ENCODE results near the gene CTDSPL2. TPM values are rescaled to one million over a fixed set of nuclear protein-coding genes. Genes with fewer than 3 reads are reported as not detected.

Gene CTDSPL2
- 10 to 100 TPM; 61.8 to 70.0 TPM for total RNA-seq

GRCh38 chr15:44426975-44427755, at the start of gene CTDSPL2:
CTDSPL2 (plus strand) TSS chr15:44427629; CDS start chr15:44459015, 31,386 bp downstream.

GRCh38 chr15:44536962-44537734, 109.7 kb downstream of the CTDSPL2 start, which contains the start of gene EIF3J:
EIF3J (plus strand) TSS chr15:44537147; CDS start chr15:44537195, 48 bp downstream.

Other genes starting within 250 kb of the CTDSPL2 start
- not detected for gene FRMD5, start 232.4 kb upstream of the CTDSPL2 start, total RNA-seq
- 10 to 100 TPM; 36.8 to 41.8 TPM for gene GOLM2, start 138.9 kb upstream of the CTDSPL2 start, total RNA-seq
- gene EIF3J, start 109.5 kb downstream of the CTDSPL2 start, total RNA-seq = 10 to 100 TPM; 79.3 to 81.7 TPM
- gene SPG11, start 236.0 kb downstream of the CTDSPL2 start, total RNA-seq = 10 to 100 TPM; 68.0 to 79.1 TPM

Measured in activated naive CD4-positive, alpha-beta T cell treated with anti-CD3 and anti-CD28 coated beads, Interleukin-2, amount 10 ng/mL, durations not matched to agents 5 hours and 36 hours (primary cell).